ENCODE data around the gene PHF3. TPM values are rescaled to one million over a fixed set of nuclear protein-coding genes. Genes with fewer than 3 reads are reported as not detected.

Gene PHF3
- total and polyA plus RNA-seq, 9 donors = 23.9 to 55.7 (median 32.2) TPM

- peaks cover 18% of the 10 kb centered on the region for H3K36me3 ChIP-seq (ENCODE audit: control insufficient read depth, insufficient read depth, low read length)
These were observed 70.1 kb downstream of the PHF3 start for GRCh38 chr6:63705707-63706106.

DNA sequence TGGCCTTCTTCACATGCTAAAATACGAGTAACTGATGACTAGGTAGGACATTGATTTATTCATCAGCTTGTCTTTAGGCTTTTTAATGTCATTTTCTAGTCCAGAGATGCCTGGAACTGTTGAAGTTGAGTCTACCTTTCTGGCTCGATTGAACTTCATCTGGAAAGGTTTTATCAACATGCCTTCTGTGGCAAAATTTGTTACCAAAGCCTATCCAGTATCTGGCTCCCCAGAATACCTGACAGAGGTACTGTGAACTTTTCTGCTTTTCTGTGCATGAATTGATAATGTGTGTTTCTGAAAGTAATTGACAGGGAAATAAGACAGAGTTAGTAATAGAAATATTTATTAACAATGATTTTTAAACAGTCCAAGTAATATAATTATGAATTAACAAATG is 71.0 kb downstream of the PHF3 start:
- DNase-seq = no peak
- peaks cover 25% of the 10 kb centered on the region for H3K36me3 ChIP-seq (ENCODE audit: control insufficient read depth, insufficient read depth, low read length)
- H3K4me3 ChIP-seq (ENCODE audit: low read length) = no peak overlapping the region
- H3K4me1 ChIP-seq (ENCODE audit: control insufficient read depth, insufficient read depth, low read length) = no peaks in the 10 kb centered on the region
- no peak overlapping the region for H3K27ac ChIP-seq (ENCODE audit: low read length)
- H3K9me3 ChIP-seq (replicated peaks; ENCODE audit: control insufficient read depth, low read depth, low read length) = no peaks in the 10 kb centered on the region
- WGBS (ENCODE audit: insufficient coverage) = 80% methylated on average over 1 of the region's 2 CpGs
- no peaks in the 10 kb centered on the region for H3K27me3 ChIP-seq (ENCODE audit: control insufficient read depth, insufficient read depth, low read length)

More at GRCh38 chr6:63705707-63706106, 70.1 kb downstream of the PHF3 start:
- H3K9me3 ChIP-seq (replicated peaks; ENCODE audit: control insufficient read depth, low read depth, low read length) = no peaks in the 10 kb centered on the region
- H3K27me3 ChIP-seq (ENCODE audit: control insufficient read depth, insufficient read depth, low read length) = no peaks in the 10 kb centered on the region
- H3K4me1 ChIP-seq (ENCODE audit: control insufficient read depth, insufficient read depth, low read length) = no peaks in the 10 kb centered on the region
- H3K4me3 ChIP-seq (ENCODE audit: low read length) = no peak overlapping the region
- H3K27ac ChIP-seq (ENCODE audit: low read length) = no peak overlapping the region
- no peak for DNase-seq
- WGBS (ENCODE audit: insufficient coverage) = 100% methylated on average over 1 of the region's 2 CpGs

DNA sequence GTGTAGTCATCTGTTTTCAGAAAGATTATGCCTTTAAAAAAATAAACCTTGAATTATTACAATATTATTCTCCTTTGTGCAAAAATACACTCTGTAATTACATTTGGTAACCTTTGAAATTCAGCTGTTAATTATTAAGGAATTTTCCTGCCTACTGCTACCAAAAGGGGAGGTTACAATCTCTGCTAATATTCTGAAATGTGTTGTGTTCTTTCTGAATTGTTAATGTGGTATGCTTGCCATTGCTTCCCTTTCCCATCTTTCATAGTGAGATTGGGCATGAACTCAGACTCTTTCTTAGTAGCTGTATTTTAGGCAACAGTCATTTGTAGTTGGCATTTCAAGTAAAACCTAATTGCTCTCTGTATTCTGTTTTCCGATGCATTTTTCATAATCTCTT is 73.0 kb downstream of the PHF3 start:
- WGBS (ENCODE audit: insufficient coverage) = no CpG with 5 or more reads among the region's 1 CpG
- no peak overlapping the region for H3K4me3 ChIP-seq (ENCODE audit: low read length)
- H3K36me3 ChIP-seq (ENCODE audit: control insufficient read depth, insufficient read depth, low read length) = peaks cover 39% of the 10 kb centered on the region
- no peaks in the 10 kb centered on the region for H3K4me1 ChIP-seq (ENCODE audit: control insufficient read depth, insufficient read depth, low read length)
- H3K9me3 ChIP-seq (replicated peaks; ENCODE audit: control insufficient read depth, low read depth, low read length) = no peaks in the 10 kb centered on the region
- H3K27ac ChIP-seq (ENCODE audit: low read length) = no peak overlapping the region
- no peaks in the 10 kb centered on the region for H3K27me3 ChIP-seq (ENCODE audit: control insufficient read depth, insufficient read depth, low read length)
- no peak for DNase-seq

DNA sequence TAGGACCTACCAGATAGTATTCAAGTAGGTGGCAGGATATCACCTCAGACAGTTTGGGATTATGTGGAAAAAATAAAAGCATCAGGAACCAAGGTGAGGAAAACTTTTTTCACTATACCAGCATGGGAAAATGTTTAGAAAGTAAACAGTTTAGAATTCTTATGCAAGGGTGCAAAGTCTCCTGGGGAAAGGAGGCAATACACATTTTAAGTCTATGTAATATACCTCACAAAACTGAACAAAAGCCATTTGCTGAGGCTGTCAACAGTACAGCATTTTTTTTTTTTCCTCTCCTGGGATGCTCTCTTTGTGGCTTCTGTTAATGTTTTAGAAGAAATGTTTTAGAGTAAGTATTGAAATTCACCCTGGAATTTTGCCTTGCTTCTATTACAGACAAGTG is 73.5 kb downstream of the PHF3 start:
- Histone ChIP-seq H3K27me3 (ENCODE audit: control insufficient read depth, insufficient read depth, low read length) (no peaks in the 10 kb centered on the region), H3K9me3 (replicated peaks; ENCODE audit: control insufficient read depth, low read depth, low read length) (no peaks in the 10 kb centered on the region), H3K4me1 (ENCODE audit: control insufficient read depth, insufficient read depth, low read length) (no peaks in the 10 kb centered on the region), H3K36me3 (ENCODE audit: control insufficient read depth, insufficient read depth, low read length) (peaks cover 37% of the 10 kb centered on the region), H3K4me3 (ENCODE audit: low read length) (no peak overlapping the region), H3K27ac (ENCODE audit: low read length) (no peak overlapping the region)
- no peak for DNase-seq

- H3K27me3 ChIP-seq (ENCODE audit: control insufficient read depth, insufficient read depth, low read length) = no peaks in the 10 kb centered on the region
- H3K4me3 ChIP-seq (ENCODE audit: low read length) = no peak overlapping the region
- no peaks in the 10 kb centered on the region for H3K9me3 ChIP-seq (replicated peaks; ENCODE audit: control insufficient read depth, low read depth, low read length)
- no peaks in the 10 kb centered on the region for H3K4me1 ChIP-seq (ENCODE audit: control insufficient read depth, insufficient read depth, low read length)
- H3K36me3 ChIP-seq (ENCODE audit: control insufficient read depth, insufficient read depth, low read length) = peaks cover 30% of the 10 kb centered on the region
- no peak overlapping the region for H3K27ac ChIP-seq (ENCODE audit: low read length)
- DNase-seq = no peak
- WGBS (ENCODE audit: insufficient coverage) = 96% methylated on average over 6 of the region's 6 CpGs
These were observed 77.7 kb downstream of the PHF3 start for GRCh38 chr6:63713332-63713731.

- Histone ChIP-seq H3K4me1 (ENCODE audit: control insufficient read depth, insufficient read depth, low read length) (no peaks in the 10 kb centered on the region), H3K9me3 (replicated peaks; ENCODE audit: control insufficient read depth, low read depth, low read length) (no peaks in the 10 kb centered on the region), H3K27me3 (ENCODE audit: control insufficient read depth, insufficient read depth, low read length) (no peaks in the 10 kb centered on the region), H3K4me3 (ENCODE audit: low read length) (no peak overlapping the region), H3K36me3 (ENCODE audit: control insufficient read depth, insufficient read depth, low read length) (peaks cover 28% of the 10 kb centered on the region), H3K27ac (ENCODE audit: low read length) (no peak overlapping the region)
- no peak for DNase-seq
These were observed 78.5 kb downstream of the PHF3 start for GRCh38 chr6:63714091-63714490.

DNA sequence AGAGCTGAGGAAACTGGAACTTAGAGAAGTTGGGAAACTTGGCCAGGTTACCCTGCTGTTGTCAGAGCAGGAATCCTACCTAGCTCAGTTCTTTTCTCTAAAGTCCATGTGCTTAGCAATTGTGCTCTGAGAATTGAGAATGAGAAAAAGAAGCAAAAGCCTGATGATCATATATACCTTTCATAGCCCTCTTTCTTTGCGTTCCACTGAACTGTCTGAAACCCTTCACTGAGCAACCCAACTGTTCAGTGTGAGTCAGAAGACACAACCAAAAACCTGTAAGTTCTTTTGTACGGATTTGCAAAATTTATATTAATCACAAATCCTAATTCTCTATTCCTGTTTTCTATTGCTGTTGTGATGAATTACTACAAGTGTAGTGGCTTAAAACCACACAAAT is 80.6 kb downstream of the PHF3 start:
- Histone ChIP-seq H3K27ac (ENCODE audit: low read length) (no peak overlapping the region), H3K4me1 (ENCODE audit: control insufficient read depth, insufficient read depth, low read length) (no peaks in the 10 kb centered on the region), H3K9me3 (replicated peaks; ENCODE audit: control insufficient read depth, low read depth, low read length) (no peaks in the 10 kb centered on the region), H3K4me3 (ENCODE audit: low read length) (no peak overlapping the region), H3K27me3 (ENCODE audit: control insufficient read depth, insufficient read depth, low read length) (no peaks in the 10 kb centered on the region), H3K36me3 (ENCODE audit: control insufficient read depth, insufficient read depth, low read length) (peaks cover 22% of the 10 kb centered on the region)
- DNase-seq = no peak
- 100% methylated on average over 1 of the region's 2 CpGs for WGBS (ENCODE audit: insufficient coverage)

GRCh38 chr6:63721181-63721580 is 85.6 kb downstream of the PHF3 start:
- no peaks in the 10 kb centered on the region for H3K4me1 ChIP-seq (ENCODE audit: control insufficient read depth, insufficient read depth, low read length)
- no peaks in the 10 kb centered on the region for H3K9me3 ChIP-seq (replicated peaks; ENCODE audit: control insufficient read depth, low read depth, low read length)
- H3K36me3 ChIP-seq (ENCODE audit: control insufficient read depth, insufficient read depth, low read length) = no peaks in the 10 kb centered on the region
- no peak for DNase-seq
- no CpG with 5 or more reads among the region's 1 CpG for WGBS (ENCODE audit: insufficient coverage)
- no peak overlapping the region for H3K4me3 ChIP-seq (ENCODE audit: low read length)
- H3K27me3 ChIP-seq (ENCODE audit: control insufficient read depth, insufficient read depth, low read length) = no peaks in the 10 kb centered on the region
- H3K27ac ChIP-seq (ENCODE audit: low read length) = no peak overlapping the region

- Histone ChIP-seq H3K36me3 (ENCODE audit: control insufficient read depth, insufficient read depth, low read length) (no peaks in the 10 kb centered on the region), H3K4me3 (ENCODE audit: low read length) (no peak overlapping the region), H3K9me3 (replicated peaks; ENCODE audit: control insufficient read depth, low read depth, low read length) (no peaks in the 10 kb centered on the region), H3K27me3 (ENCODE audit: control insufficient read depth, insufficient read depth, low read length) (no peaks in the 10 kb centered on the region), H3K4me1 (ENCODE audit: control insufficient read depth, insufficient read depth, low read length) (no peaks in the 10 kb centered on the region), H3K27ac (ENCODE audit: low read length) (no peak overlapping the region)
- no peak for DNase-seq
These were observed 89.1 kb downstream of the PHF3 start for GRCh38 chr6:63724721-63725120.

DNA sequence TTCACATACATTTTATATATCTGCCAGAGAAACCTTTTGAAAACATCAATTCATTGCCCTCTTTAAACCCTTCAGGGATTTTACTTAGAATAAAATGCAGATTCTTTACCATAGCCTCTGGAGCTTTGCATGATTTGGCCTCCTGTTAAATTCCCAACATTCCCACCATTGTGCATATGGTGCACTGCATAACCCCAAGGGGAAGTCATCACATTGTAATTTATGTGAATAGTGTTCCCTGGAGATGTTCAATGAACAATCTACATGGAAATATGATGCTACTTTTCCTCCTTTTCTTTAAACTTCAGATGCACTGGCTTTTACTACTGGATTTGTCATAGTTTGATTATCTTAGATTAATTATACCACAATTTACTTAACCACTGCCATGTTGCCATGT is 94.7 kb downstream of the PHF3 start:
- no peak for DNase-seq
- Histone ChIP-seq H3K9me3 (replicated peaks; ENCODE audit: control insufficient read depth, low read depth, low read length) (no peaks in the 10 kb centered on the region), H3K27ac (ENCODE audit: low read length) (no peak overlapping the region), H3K27me3 (ENCODE audit: control insufficient read depth, insufficient read depth, low read length) (no peaks in the 10 kb centered on the region), H3K4me1 (ENCODE audit: control insufficient read depth, insufficient read depth, low read length) (no peaks in the 10 kb centered on the region), H3K36me3 (ENCODE audit: control insufficient read depth, insufficient read depth, low read length) (no peaks in the 10 kb centered on the region), H3K4me3 (ENCODE audit: low read length) (no peak overlapping the region)

- Histone ChIP-seq H3K27ac (ENCODE audit: low read length) (no peak overlapping the region), H3K36me3 (ENCODE audit: control insufficient read depth, insufficient read depth, low read length) (no peaks in the 10 kb centered on the region), H3K27me3 (ENCODE audit: control insufficient read depth, insufficient read depth, low read length) (no peaks in the 10 kb centered on the region), H3K9me3 (replicated peaks; ENCODE audit: control insufficient read depth, low read depth, low read length) (no peaks in the 10 kb centered on the region), H3K4me3 (ENCODE audit: low read length) (no peak overlapping the region), H3K4me1 (ENCODE audit: control insufficient read depth, insufficient read depth, low read length) (no peaks in the 10 kb centered on the region)
- WGBS (ENCODE audit: insufficient coverage) = 100% methylated on average over 1 of the region's 3 CpGs
- DNase-seq = no peak
These were observed 96.3 kb downstream of the PHF3 start for GRCh38 chr6:63731930-63732329.

Measured in muscle of leg (tissue), 11 donors.